RWPE2 (cell line): ENCODE results near the gene PLD4.

Source experiments
- ATAC-seq: fragments of 200-7000 bp; cut with Tn5 transposase; 3 replicates; pipeline ENCODE4 v1.9.1; 2021; ENCODE audit warnings: low read depth
- DNase-seq: peaks from one replicate; pipeline ENCODE4 v3.0.0-alpha.2; 2020; ENCODE audit warnings: low spot score
- H3K27ac ChIP-seq: fragments of 450-650 bp; 2 replicates; pipeline ENCODE4 v1.5.1; 2017; ENCODE audit warnings: mild to moderate bottlenecking; ENCODE audit not compliant: poor library complexity, severe bottlenecking
- H3K27me3 ChIP-seq: fragments of 250-450 bp; sonication (Bioruptor Pico); 2 replicates; pipeline ENCODE4 v1.5.1; 2021; ENCODE audit warnings: mild to moderate bottlenecking, moderate library complexity; ENCODE audit not compliant: insufficient read depth, poor library complexity, severe bottlenecking
- H3K36me3 ChIP-seq: fragments of 250-450 bp; sonication (Bioruptor Pico); 2 replicates; pipeline ENCODE4 v1.5.1; 2020; ENCODE audit warnings: low read depth, mild to moderate bottlenecking, moderate library complexity
- H3K4me1 ChIP-seq: fragments of 250-450 bp; sonication (Bioruptor Pico); 2 replicates; pipeline ENCODE4 v1.5.1; 2021; ENCODE audit warnings: mild to moderate bottlenecking, moderate library complexity; ENCODE audit not compliant: insufficient read depth, poor library complexity, severe bottlenecking
- H3K4me3 ChIP-seq: fragments of 250-450 bp; sonication (Bioruptor Pico); 2 replicates; pipeline ENCODE4 v1.5.1; 2021; ENCODE audit warnings: mild to moderate bottlenecking, moderate library complexity; ENCODE audit not compliant: severe bottlenecking
- H3K9me3 ChIP-seq: fragments of 250-450 bp; sonication (Bioruptor Pico); 2 replicates; pipeline ENCODE4 v1.5.1; 2021; ENCODE audit warnings: mild to moderate bottlenecking, moderate library complexity; ENCODE audit not compliant: severe bottlenecking
- CTCF ChIP-seq: fragments of 450-650 bp; IDR thresholded peaks from one replicate; pipeline ENCODE4 v1.5.1; 2017; ENCODE audit warnings: mild to moderate bottlenecking, moderate library complexity; ENCODE audit not compliant: poor library complexity, severe bottlenecking

PLD4 gene

GRCh38 chr14:104932676-104933631, 8.3 kb downstream of the PLD4 start:
- H3K27me3 ChIP-seq, result no peaks in the 10 kb centered on the region
- peak; percentile 85 for DNase-seq
- no peaks in the 10 kb centered on the region for H3K4me1 ChIP-seq
- ATAC-seq, result peak; percentile 61
- peak overlapping the region; percentile 37 for H3K4me3 ChIP-seq
- no peaks in the 10 kb centered on the region for H3K9me3 ChIP-seq
- peak; percentile 80 for TF ChIP-seq CTCF
- H3K36me3 ChIP-seq, result no peaks in the 10 kb centered on the region
- no peak overlapping the region for H3K27ac ChIP-seq

GRCh38 chr14:104933746-104934733, 9.4 kb downstream of the PLD4 start:
- Histone ChIP-seq H3K4me3 (no peak overlapping the region), H3K27ac (no peak overlapping the region), H3K4me1 (no peaks in the 10 kb centered on the region), H3K36me3 (peaks cover 9% of the 10 kb centered on the region), H3K9me3 (no peaks in the 10 kb centered on the region), H3K27me3 (no peaks in the 10 kb centered on the region)
- ATAC-seq (peak; percentile 2; the same call in 2 of the 3 replicates), DNase-seq (peak; percentile 73)
- no peak for TF ChIP-seq CTCF

- DNase-seq, result peak; percentile 45
- Histone ChIP-seq H3K27ac (no peak overlapping the region), H3K27me3 (no peaks in the 10 kb centered on the region), H3K36me3 (peaks cover 20% of the 10 kb centered on the region), H3K9me3 (no peaks in the 10 kb centered on the region), H3K4me3 (no peak overlapping the region), H3K4me1 (no peaks in the 10 kb centered on the region)
- no peak for TF ChIP-seq CTCF
- ATAC-seq, result peak; percentile 2
Observed at GRCh38 chr14:104935026-104935650, 10.5 kb downstream of the PLD4 start.

GRCh38 chr14:104935955-104936354, 11.3 kb downstream of the PLD4 start:
- Histone ChIP-seq H3K9me3 (no peaks in the 10 kb centered on the region), H3K4me1 (no peaks in the 10 kb centered on the region), H3K27ac (no peak overlapping the region), H3K36me3 (peaks cover 28% of the 10 kb centered on the region), H3K4me3 (no peak overlapping the region), H3K27me3 (no peaks in the 10 kb centered on the region)
- DNase-seq (peak; percentile 55), ATAC-seq (peak; percentile 1)
- TF ChIP-seq CTCF, result no peak
